Uterus (tissue), 2 donors: ENCODE measurements around the gene STAT1.

Experiments
- POLR2A ChIP-seq, 2 donors: fragments of 450-650 bp; IDR thresholded peaks; one replicate each; pipeline ENCODE4 v1.6.1; 2016; ENCODE audit warnings: antibody characterized with exemption in 2 of 2, mild to moderate bottlenecking in 1 of 2, moderate library complexity in 1 of 2
- TF ChIP-seq, protein P1 (sequence below), 4 experiments: fragments of 200-600 bp in 2 of 4; fragments of 450-650 bp in 2 of 4; sonication (generic) in 2 of 4; IDR thresholded peaks; one replicate each; pipeline ENCODE4 v1.5.1; 2016 to 2019; ENCODE audit warnings: antibody characterized with exemption in 4 of 4, mild to moderate bottlenecking in 2 of 4, moderate library complexity in 1 of 4

DNA sequence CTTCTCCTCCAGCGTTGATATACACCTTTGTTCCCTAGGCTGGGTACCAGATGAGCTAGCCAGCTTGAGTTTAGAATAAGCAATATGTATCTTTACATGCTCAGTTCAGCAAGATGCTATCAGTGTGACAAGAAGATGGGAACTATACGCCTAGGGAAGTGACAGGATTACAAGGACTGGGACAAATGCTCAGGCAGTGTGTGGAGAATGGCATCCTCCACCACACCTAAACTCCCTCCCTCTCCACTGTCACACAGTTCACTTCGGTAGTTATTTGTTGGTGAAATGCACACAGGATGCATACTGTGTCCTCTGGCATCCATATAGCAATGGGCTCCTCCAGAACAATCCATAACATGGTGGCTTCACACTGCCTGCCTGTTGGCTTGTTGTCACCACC lies 7.7 kb downstream of the STAT1 start:
- TF ChIP-seq, protein P1, sequence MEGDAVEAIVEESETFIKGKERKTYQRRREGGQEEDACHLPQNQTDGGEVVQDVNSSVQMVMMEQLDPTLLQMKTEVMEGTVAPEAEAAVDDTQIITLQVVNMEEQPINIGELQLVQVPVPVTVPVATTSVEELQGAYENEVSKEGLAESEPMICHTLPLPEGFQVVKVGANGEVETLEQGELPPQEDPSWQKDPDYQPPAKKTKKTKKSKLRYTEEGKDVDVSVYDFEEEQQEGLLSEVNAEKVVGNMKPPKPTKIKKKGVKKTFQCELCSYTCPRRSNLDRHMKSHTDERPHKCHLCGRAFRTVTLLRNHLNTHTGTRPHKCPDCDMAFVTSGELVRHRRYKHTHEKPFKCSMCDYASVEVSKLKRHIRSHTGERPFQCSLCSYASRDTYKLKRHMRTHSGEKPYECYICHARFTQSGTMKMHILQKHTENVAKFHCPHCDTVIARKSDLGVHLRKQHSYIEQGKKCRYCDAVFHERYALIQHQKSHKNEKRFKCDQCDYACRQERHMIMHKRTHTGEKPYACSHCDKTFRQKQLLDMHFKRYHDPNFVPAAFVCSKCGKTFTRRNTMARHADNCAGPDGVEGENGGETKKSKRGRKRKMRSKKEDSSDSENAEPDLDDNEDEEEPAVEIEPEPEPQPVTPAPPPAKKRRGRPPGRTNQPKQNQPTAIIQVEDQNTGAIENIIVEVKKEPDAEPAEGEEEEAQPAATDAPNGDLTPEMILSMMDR (IDR thresholded peaks at IDR 0.05): no peak
- TF ChIP-seq POLR2A (IDR thresholded peaks at IDR 0.05): no peak
